HEK293T (cell line): ENCODE results near the gene KLRC2.
"Not testable (repeated sequence)": the region's sequence is repeated elsewhere in the genome, so short reads cannot be mapped to it uniquely, and the experiment has no call there.

ENCODE experiments used
- CTCF ChIA-PET: fragments of 350-600 bp; formaldehyde crosslinking; extraction: SDS; loops from one replicate; lab custom pipeline; 2021; ENCODE audit warnings: antibody characterized with exemption, inconsistent platforms; lab: Yijun Ruan, JAX
- POLR2A ChIA-PET: fragments of 350-600 bp; formaldehyde crosslinking; extraction: SDS; loops from one replicate; lab custom pipeline; 2020; ENCODE audit warnings: antibody characterized with exemption, inconsistent platforms; lab: Yijun Ruan, JAX
- DNase-seq: peaks from one replicate; pipeline ENCODE4 v3.0.0; 2012; ENCODE audit warnings: mixed read lengths; ENCODE audit errors: extremely low spot score
- ARNT ChIP-seq: fragments of 450-650 bp; IDR thresholded peaks from 2 replicates; pipeline ENCODE4 v1.6.1; 2017; ENCODE audit warnings: mild to moderate bottlenecking
- BHLHE40 ChIP-seq: fragments of 450-650 bp; IDR thresholded peaks from 2 replicates; pipeline ENCODE4 v1.6.1; 2016; ENCODE audit warnings: mild to moderate bottlenecking, moderate library complexity, borderline replicate concordance
- CTBP1 ChIP-seq: fragments of 450-650 bp; IDR thresholded peaks from 2 replicates; pipeline ENCODE4 v1.6.1; 2016; ENCODE audit warnings: borderline replicate concordance
- ELF4 ChIP-seq: fragments of 450-650 bp; IDR thresholded peaks from 2 replicates; pipeline ENCODE4 v1.6.1; 2017; ENCODE audit warnings: antibody characterized with exemption
- FOXA1 ChIP-seq: fragments of 450-650 bp; IDR thresholded peaks from 2 replicates; pipeline ENCODE4 v1.6.1; 2016; ENCODE audit warnings: mild to moderate bottlenecking
- FOXK2 ChIP-seq: fragments of 450-650 bp; IDR thresholded peaks from 2 replicates; pipeline ENCODE4 v1.6.1; 2016; ENCODE audit warnings: mild to moderate bottlenecking
- FOXM1 ChIP-seq: fragments of 450-650 bp; IDR thresholded peaks from 2 replicates; pipeline ENCODE4 v1.6.1; 2017; ENCODE audit warnings: mild to moderate bottlenecking, borderline replicate concordance
- HDGF ChIP-seq: fragments of 450-650 bp; IDR thresholded peaks from 2 replicates; pipeline ENCODE4 v1.6.1; 2017; ENCODE audit warnings: antibody characterized with exemption, borderline replicate concordance
- L3MBTL2 ChIP-seq: fragments of 450-650 bp; conservative IDR thresholded peaks from 2 replicates; pipeline ENCODE4 v1.6.1; 2016; ENCODE audit warnings: mild to moderate bottlenecking
- LEF1 ChIP-seq: fragments of 450-650 bp; IDR thresholded peaks from 2 replicates; pipeline ENCODE4 v1.6.1; 2017; ENCODE audit warnings: mild to moderate bottlenecking, borderline replicate concordance
- NFRKB ChIP-seq: fragments of 450-650 bp; IDR thresholded peaks from 2 replicates; pipeline ENCODE4 v1.6.1; 2016; ENCODE audit warnings: mild to moderate bottlenecking, moderate library complexity
- SP1 ChIP-seq: fragments of 450-650 bp; IDR thresholded peaks from 2 replicates; pipeline ENCODE4 v1.6.1; 2017
- SUZ12 ChIP-seq: fragments of 450-650 bp; IDR thresholded peaks from 2 replicates; pipeline ENCODE4 v1.6.1; 2016; ENCODE audit warnings: mild to moderate bottlenecking
- TARDBP ChIP-seq: fragments of 450-650 bp; IDR thresholded peaks from 2 replicates; pipeline ENCODE4 v1.6.1; 2016
- ZNF384 ChIP-seq: fragments of 450-650 bp; IDR thresholded peaks from 2 replicates; pipeline ENCODE4 v1.6.1; 2016
- TF ChIP-seq, protein P1 (sequence below): fragments of 450-650 bp; IDR thresholded peaks from 2 replicates; pipeline ENCODE4 v1.6.1; 2016

The KLRC2 gene

DNA sequence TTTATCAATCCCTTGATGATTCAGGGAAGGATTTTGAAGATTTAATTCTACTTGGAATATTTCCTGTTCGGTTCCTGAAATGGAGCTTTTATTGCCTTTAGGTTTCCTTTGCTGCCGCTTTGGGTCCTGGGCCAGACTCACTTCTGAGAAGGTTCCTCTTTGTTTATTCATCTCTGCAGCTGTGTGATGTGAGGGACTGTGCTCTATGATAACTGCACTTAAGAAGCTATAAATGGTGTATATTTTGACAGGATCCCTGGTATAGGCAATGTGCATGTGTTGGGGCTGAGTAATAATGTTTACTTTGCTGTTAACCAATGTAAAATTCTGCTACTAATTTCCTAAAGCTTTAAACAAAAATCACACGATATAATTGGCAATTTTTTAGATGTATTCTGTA is at the start of gene KLRC2:
TSS of gene KLRC2 (minus strand) at position 195 of the 400 bp plus-strand sequence. CDS start at position 171, 24 bp downstream.
- POLR2A ChIA-PET = interaction anchor here (1.3 kb wide), 1 partner anchor 177 kb away, joined by 4 read pairs; the partner anchor contains the start of gene MAGOHB
- CTCF ChIA-PET, DNase-seq: not testable (repeated sequence)

DNA sequence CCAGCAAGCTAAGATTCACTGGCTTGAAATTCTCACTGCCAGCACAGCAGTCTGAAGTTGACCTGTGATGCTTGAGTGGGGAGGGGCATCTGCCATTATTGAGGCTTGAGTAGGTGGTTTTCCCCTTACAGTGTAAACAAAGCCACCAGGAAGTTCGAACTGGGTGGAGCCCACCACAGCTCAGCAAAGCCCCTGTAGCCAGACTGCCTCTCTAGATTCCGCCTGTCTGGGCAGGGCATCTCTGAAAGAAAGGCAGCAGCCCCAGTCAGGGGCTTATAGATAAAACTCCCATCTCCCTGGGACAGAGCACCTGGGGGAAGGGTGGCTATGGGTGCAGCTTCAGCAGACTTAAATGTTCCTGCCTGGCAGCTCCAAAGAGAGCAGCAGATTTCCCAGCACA is 46.1 kb upstream of the KLRC2 start:
- POLR2A ChIA-PET, CTCF ChIA-PET, DNase-seq: not testable (repeated sequence)

DNA sequence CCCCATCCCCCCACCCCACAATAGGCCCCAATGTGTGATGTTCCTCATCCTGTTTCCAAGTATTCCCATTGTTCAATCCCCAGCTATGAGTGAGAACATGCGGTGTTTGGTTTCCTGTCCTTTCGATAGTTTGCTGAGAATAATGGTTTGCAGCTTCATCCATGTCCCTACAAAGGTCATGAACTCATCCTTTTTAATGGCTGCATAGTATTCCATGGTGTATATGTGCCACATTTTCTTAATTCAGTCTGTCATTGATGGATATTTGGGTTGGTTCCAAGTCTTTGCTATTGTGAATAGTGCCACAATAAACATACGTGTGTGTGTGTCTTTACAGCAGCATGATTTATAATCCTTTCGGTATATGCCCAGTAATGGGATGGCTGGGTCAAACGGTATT is 37.0 kb upstream of the KLRC2 start:
- POLR2A ChIA-PET, DNase-seq, CTCF ChIA-PET: not testable (repeated sequence)

DNA sequence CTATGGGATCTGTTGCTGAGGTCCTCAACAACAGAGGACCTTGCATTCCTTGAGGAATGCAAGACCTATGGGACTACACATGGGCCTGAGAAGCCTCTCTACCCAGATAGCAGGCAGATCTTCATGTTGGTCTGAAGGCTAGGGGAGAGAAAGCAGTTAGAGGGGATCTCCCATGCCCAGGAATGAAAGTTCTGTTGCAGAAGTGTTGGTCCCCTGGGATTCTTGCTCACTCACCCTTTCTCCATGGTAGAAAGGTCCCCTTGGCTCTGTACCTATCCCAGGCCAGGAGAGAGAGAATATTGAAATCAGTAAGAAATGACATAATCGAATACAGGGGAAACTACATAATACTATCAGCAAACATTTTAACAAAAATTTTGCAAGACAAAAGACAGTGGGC is 33.9 kb upstream of the KLRC2 start:
- TF ChIP-seq FOXM1 (no peak), TARDBP (no peak), ARNT (no peak)
- POLR2A ChIA-PET = no interaction called here
- no peak for DNase-seq
- CTCF ChIA-PET = no interaction called here

DNA sequence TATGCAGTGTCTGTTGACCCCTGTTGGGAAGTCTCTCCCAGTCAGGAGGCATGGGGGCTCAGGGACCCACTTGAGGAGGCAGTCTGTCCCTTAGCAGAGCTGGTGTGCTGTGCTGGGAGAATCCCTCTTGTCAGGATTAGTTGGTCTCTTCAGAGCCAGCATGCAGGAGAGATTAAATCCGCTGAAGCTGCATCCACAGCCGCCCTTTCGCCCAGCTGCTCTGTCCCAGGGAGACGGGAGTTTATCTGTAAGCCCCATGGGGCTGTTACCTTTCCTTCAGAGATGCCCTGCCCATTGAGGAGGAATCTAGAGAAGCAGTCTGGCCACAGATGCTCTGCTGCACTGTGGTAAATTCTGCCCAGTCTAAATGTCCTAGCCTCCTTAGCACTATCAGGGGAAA is 30.5 kb upstream of the KLRC2 start:
- TF ChIP-seq L3MBTL2 = no peak
- TF ChIP-seq HDGF = no peak
- TF ChIP-seq FOXA1 = no peak
- TF ChIP-seq TARDBP = no peak
- no peak for TF ChIP-seq SP1
- no peak for TF ChIP-seq FOXK2
- TF ChIP-seq ELF4 = no peak
- TF ChIP-seq LEF1 = no peak
- TF ChIP-seq, protein P1, sequence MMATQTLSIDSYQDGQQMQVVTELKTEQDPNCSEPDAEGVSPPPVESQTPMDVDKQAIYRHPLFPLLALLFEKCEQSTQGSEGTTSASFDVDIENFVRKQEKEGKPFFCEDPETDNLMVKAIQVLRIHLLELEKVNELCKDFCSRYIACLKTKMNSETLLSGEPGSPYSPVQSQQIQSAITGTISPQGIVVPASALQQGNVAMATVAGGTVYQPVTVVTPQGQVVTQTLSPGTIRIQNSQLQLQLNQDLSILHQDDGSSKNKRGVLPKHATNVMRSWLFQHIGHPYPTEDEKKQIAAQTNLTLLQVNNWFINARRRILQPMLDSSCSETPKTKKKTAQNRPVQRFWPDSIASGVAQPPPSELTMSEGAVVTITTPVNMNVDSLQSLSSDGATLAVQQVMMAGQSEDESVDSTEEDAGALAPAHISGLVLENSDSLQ = no peak
- TF ChIP-seq ARNT = no peak
- TF ChIP-seq NFRKB = no peak
- TF ChIP-seq FOXM1 = no peak
- no peak for TF ChIP-seq SUZ12
- no peak for TF ChIP-seq CTBP1
- no peak for TF ChIP-seq ZNF384
- no peak for TF ChIP-seq BHLHE40
- ChIA-PET POLR2A (no interaction called here), CTCF (no interaction called here)
- DNase-seq = no peak

DNA sequence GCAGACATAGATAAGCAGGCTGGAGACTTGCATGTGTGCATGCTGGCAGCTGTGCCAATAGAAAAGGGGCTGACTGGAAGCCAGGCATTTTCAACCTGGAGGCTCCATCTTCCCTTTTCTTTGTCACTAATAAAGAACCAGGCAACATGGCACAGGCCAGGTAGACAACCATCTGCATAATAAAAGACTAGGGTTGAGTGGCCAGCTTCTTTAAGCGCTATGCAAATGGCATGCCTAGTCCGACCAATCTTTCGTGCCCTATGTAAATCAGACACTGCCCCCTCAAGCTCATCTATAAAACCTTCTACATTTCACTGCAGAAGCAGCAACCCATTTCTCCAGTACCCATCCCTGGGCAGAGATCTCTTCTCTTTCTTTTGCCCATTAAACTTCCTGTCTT is 21.9 kb upstream of the KLRC2 start:
- no peak for DNase-seq
- ChIA-PET POLR2A (no interaction called here), CTCF (no interaction called here)
- TF ChIP-seq HDGF (no peak), CTBP1 (no peak), TARDBP (no peak), ZNF384 (no peak), ARNT (no peak), BHLHE40 (no peak), L3MBTL2 (no peak), ELF4 (no peak), SUZ12 (no peak), LEF1 (no peak), NFRKB (no peak), SP1 (no peak), FOXK2 (no peak), FOXA1 (no peak), FOXM1 (no peak)
- TF ChIP-seq, protein P1 = no peak

DNA sequence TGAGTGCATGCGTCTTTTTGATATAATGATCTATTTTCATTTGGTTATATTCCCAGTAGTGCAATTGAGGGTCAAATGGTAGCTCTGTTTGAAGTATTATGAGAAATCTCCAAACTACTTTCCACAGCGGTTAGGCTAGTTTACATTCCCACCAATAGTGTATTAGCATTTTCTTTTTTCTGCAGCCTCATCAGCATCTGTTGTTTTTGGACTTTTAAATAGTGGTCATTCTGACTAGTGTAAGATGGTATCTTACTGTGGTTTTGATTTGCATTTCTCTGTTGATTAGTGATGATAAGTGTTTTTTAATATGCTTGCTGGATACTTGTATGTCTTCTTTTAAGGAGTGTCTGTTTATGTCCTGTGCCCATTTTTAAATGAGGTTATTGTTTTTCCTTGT is 21.0 kb upstream of the KLRC2 start:
- TF ChIP-seq ELF4 = no peak
- no peak for TF ChIP-seq FOXK2
- no peak for TF ChIP-seq CTBP1
- TF ChIP-seq SP1 = no peak
- no peak for TF ChIP-seq FOXA1
- no peak for TF ChIP-seq HDGF
- TF ChIP-seq BHLHE40 = no peak
- no peak for TF ChIP-seq SUZ12
- TF ChIP-seq TARDBP = no peak
- TF ChIP-seq, protein P1 = no peak
- TF ChIP-seq ARNT = no peak
- no peak for TF ChIP-seq NFRKB
- TF ChIP-seq LEF1 = no peak
- TF ChIP-seq ZNF384 = no peak
- TF ChIP-seq FOXM1 = no peak
- TF ChIP-seq L3MBTL2 = no peak
- ChIA-PET CTCF (no interaction called here), POLR2A (no interaction called here)
- no peak for DNase-seq
